ENCODE results near the gene MYO1C.
A peak's percentile ranks its signal among the peaks of the same experiment; 100 is the strongest.

The MYO1C gene

GRCh38 chr17:1486802-1487695 is 5.4 kb downstream of the MYO1C start:
- peak; percentile 66 to 69 for DNase-seq (ENCODE audit: low read depth in 2 of 2)

GRCh38 chr17:1485423-1486376 is 6.8 kb downstream of the MYO1C start:
- DNase-seq (ENCODE audit: low read depth in 2 of 2), result peak in 1 of 2 donors; percentile 49

- DNase-seq (ENCODE audit: low read depth in 2 of 2), result no peak
Observed at GRCh38 chr17:1484676-1485422, 7.6 kb downstream of the MYO1C start.

- no peak for DNase-seq (ENCODE audit: low read depth in 2 of 2)
Observed at GRCh38 chr17:1484060-1484535, 8.4 kb downstream of the MYO1C start.

GRCh38 chr17:1482680-1483079 is 9.8 kb downstream of the MYO1C start:
- DNase-seq (ENCODE audit: low read depth in 2 of 2), result no peak

GRCh38 chr17:1481736-1482135 is 10.8 kb downstream of the MYO1C start:
- no peak for DNase-seq (ENCODE audit: low read depth in 2 of 2)

- no peak for DNase-seq (ENCODE audit: low read depth in 2 of 2)
Observed at GRCh38 chr17:1480747-1481465, 11.6 kb downstream of the MYO1C start.

GRCh38 chr17:1478418-1478817 is 14.1 kb downstream of the MYO1C start:
- no peak for DNase-seq (ENCODE audit: low read depth in 2 of 2)

- DNase-seq (ENCODE audit: low read depth in 2 of 2), result no peak
Observed at GRCh38 chr17:1475321-1475854, 17.1 kb downstream of the MYO1C start.

GRCh38 chr17:1474402-1475189 is 17.9 kb downstream of the MYO1C start:
- no peak for DNase-seq (ENCODE audit: low read depth in 2 of 2)

GRCh38 chr17:1473841-1474240 is 18.6 kb downstream of the MYO1C start:
- DNase-seq (ENCODE audit: low read depth in 2 of 2), result no peak

GRCh38 chr17:1473170-1473569 is 19.3 kb downstream of the MYO1C start:
- no peak for DNase-seq (ENCODE audit: low read depth in 2 of 2)

- DNase-seq (ENCODE audit: low read depth in 2 of 2), result no peak
Observed at GRCh38 chr17:1471911-1472821, 20.3 kb downstream of the MYO1C start.

- no peak for DNase-seq (ENCODE audit: low read depth in 2 of 2)
Observed at GRCh38 chr17:1471490-1471889, 21.0 kb downstream of the MYO1C start.

GRCh38 chr17:1470755-1471462 is 21.6 kb downstream of the MYO1C start:
- no peak for DNase-seq (ENCODE audit: low read depth in 2 of 2)

GRCh38 chr17:1470071-1470754 is 22.3 kb downstream of the MYO1C start:
- no peak for DNase-seq (ENCODE audit: low read depth in 2 of 2)

GRCh38 chr17:1469231-1469852 is 23.1 kb downstream of the MYO1C start:
- no peak for DNase-seq (ENCODE audit: low read depth in 2 of 2)
